ENCODE data around the gene CBX8.

CBX8 gene

GRCh38 chr17:79748295-79749099 is 48.4 kb downstream of the CBX8 start:
- no peak for DNase-seq

GRCh38 chr17:79747508-79748294 is 49.2 kb downstream of the CBX8 start:
- DNase-seq = no peak

- DNase-seq = no peak
These were observed 49.9 kb downstream of the CBX8 start for GRCh38 chr17:79746889-79747507.

- no peak for DNase-seq
These were observed 51.2 kb downstream of the CBX8 start for GRCh38 chr17:79745641-79746105.

DNA sequence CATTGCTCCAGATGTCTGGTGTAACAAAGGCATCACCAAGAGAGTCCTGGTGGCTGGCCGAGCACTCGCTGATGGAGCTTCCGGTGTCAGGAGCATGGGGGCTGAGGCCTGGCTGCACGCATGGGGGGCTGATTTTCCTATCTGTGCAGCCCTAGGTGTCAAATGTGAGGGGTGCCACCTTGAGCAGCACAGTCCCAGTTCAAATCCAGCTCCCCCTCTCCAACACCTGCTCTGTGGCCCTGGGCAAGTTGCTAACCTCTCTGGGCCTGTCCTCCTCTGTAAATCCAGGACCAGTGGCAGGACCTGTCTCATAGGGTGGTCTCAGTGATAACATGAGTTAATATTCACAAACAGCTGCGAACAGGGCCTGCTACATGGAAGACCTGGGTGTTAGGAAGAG is 53.3 kb downstream of the CBX8 start:
- DNase-seq = no peak

- DNase-seq = no peak
These were observed 53.9 kb downstream of the CBX8 start for GRCh38 chr17:79742951-79743476.

DNA sequence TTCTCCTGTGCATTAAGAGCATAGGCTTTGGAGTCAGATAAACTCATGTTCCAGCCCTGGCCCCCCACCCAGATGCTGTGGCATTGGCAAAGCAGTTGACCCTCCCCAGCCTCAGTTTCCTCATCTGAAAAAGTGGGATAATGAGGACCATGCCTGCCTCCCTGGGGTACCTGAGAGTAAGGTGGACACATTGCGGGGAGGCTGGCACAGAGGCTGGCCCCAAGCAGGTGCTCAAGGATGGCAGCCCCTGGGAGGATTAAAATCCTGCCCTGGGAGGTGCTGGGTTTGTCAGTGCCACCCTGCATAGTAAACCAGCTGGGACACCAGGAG is 54.3 kb downstream of the CBX8 start:
- no peak for DNase-seq
